Renal pelvis (tissue), 4 donors: ENCODE data around the gene ATP13A3. TPM values are rescaled to one million over a fixed set of nuclear protein-coding genes. Genes with fewer than 3 reads are reported as not detected.

Source experiments
- DNase-seq: peaks from one replicate; pipeline ENCODE4 v3.0.0-alpha.2; 2013
- polyA plus RNA-seq, 3 donors: library from polyadenylated mRNA; unstranded; fragments of 120-200 nt; gene quantifications; one replicate each; pipeline ENCODE4 v1.2.1, GENCODE V29; 2013; ENCODE audit not compliant: insufficient read length in 3 of 3

ATP13A3 gene
- polyA plus RNA-seq, 3 donors = 86.7 to 123 (median 114) TPM

- no peak for DNase-seq
Measured at GRCh38 chr3:194446172-194446571, 40.6 kb downstream of the ATP13A3 start.

- DNase-seq = no peak
Measured at GRCh38 chr3:194443901-194444300, 42.9 kb downstream of the ATP13A3 start.

GRCh38 chr3:194440756-194441155 lies 46.0 kb downstream of the ATP13A3 start:
- no peak for DNase-seq

GRCh38 chr3:194439881-194440550 lies 46.8 kb downstream of the ATP13A3 start:
- peak; percentile 17 for DNase-seq

GRCh38 chr3:194434503-194434902 lies 52.3 kb downstream of the ATP13A3 start:
- DNase-seq = no peak

GRCh38 chr3:194431554-194431953 lies 55.2 kb downstream of the ATP13A3 start:
- DNase-seq = no peak

- DNase-seq = no peak
Measured at GRCh38 chr3:194425399-194425798, 61.4 kb downstream of the ATP13A3 start.

GRCh38 chr3:194424953-194425352 lies 61.8 kb downstream of the ATP13A3 start:
- no peak for DNase-seq

- no peak for DNase-seq
Measured at GRCh38 chr3:194424373-194424772, 62.4 kb downstream of the ATP13A3 start.

GRCh38 chr3:194423317-194423716 lies 63.5 kb downstream of the ATP13A3 start:
- DNase-seq = no peak

GRCh38 chr3:194422188-194422587 lies 64.6 kb downstream of the ATP13A3 start:
- no peak for DNase-seq

- no peak for DNase-seq
Measured at GRCh38 chr3:194418671-194419070, 68.1 kb downstream of the ATP13A3 start.

- DNase-seq = no peak
Measured at GRCh38 chr3:194407423-194407822, 79.4 kb downstream of the ATP13A3 start.

GRCh38 chr3:194405766-194406165 lies 81.0 kb downstream of the ATP13A3 start:
- DNase-seq = no peak

GRCh38 chr3:194404365-194405140 lies 82.2 kb downstream of the ATP13A3 start:
- DNase-seq = no peak

- no peak for DNase-seq
Measured at GRCh38 chr3:194401868-194402329, 84.9 kb downstream of the ATP13A3 start.

GRCh38 chr3:194401346-194401745 lies 85.5 kb downstream of the ATP13A3 start:
- no peak for DNase-seq

- DNase-seq = no peak
Measured at GRCh38 chr3:194399874-194400411, 86.9 kb downstream of the ATP13A3 start.

- no peak for DNase-seq
Measured at GRCh38 chr3:194399166-194399565, 87.6 kb downstream of the ATP13A3 start, which contains the start of gene GP5. Gene GP5 (minus strand): TSS chr3:194399266. CDS start chr3:194398282, 984 bp downstream.

- DNase-seq = no peak
Measured at GRCh38 chr3:194397757-194398312, 89.0 kb downstream of the ATP13A3 start.

GRCh38 chr3:194396859-194397756 lies 89.7 kb downstream of the ATP13A3 start:
- no peak for DNase-seq

- DNase-seq = no peak
Measured at GRCh38 chr3:194396539-194396858, 90.3 kb downstream of the ATP13A3 start.
